Testis (tissue), 3 donors: ENCODE data around the gene CENPU. TPM values are rescaled to one million over a fixed set of nuclear protein-coding genes. Genes with fewer than 3 reads are reported as not detected.

Source experiments
- DNase-seq: peaks from one replicate; pipeline ENCODE4 v3.0.0-alpha.2; 2019
- H3K27ac ChIP-seq, 2 donors: fragments of 200-600 bp; sonication (generic); one replicate each; pipeline ENCODE4 v1.5.1; 2019
- H3K27me3 ChIP-seq: fragments of 200-600 bp; sonication (generic); one replicate; pipeline ENCODE4 v1.5.1; 2019
- H3K36me3 ChIP-seq: fragments of 200-600 bp; sonication (generic); one replicate; pipeline ENCODE4 v1.5.1; 2017; ENCODE audit warnings: low read depth; ENCODE audit errors: missing control alignments
- H3K4me1 ChIP-seq: fragments of 200-600 bp; sonication (generic); one replicate; pipeline ENCODE4 v1.5.1; 2019
- H3K4me3 ChIP-seq, 2 donors: fragments of 200-600 bp; sonication (generic); one replicate each; pipeline ENCODE4 v1.5.1; 2017 to 2019
- H3K9me3 ChIP-seq: fragments of 200-600 bp; sonication (generic); one replicate; pipeline ENCODE4 v1.5.1; 2017
- POLR2A ChIP-seq: fragments of 450-650 bp; IDR thresholded peaks from one replicate; pipeline ENCODE4 v1.6.1; 2017; ENCODE audit warnings: antibody characterized with exemption, mild to moderate bottlenecking, moderate library complexity
- WGBS, 2 donors: methylation state at CpG; one replicate each; pipeline ENCODE4 v1.1.5; 2018; 5-methylcytosine and 5-hydroxymethylcytosine counted together
- intact Hi-C: fragments of 100-400 bp; cut with DNase I; formaldehyde crosslinking; loops from one replicate; pipeline ENCODE4 v1.15.1; 2023; ENCODE audit warnings: low total_unique reads
- polyA plus RNA-seq: library from polyadenylated mRNA; stranded (reverse); fragments of 350-450 nt; fragmentation: Illumina TruSeq; extraction: RNeasy Lipid Tissue Mini Kit (QIAGEN cat#74804); gene quantifications from one replicate; pipeline ENCODE4 v1.2.3, GENCODE V29; 2014; ENCODE audit warnings: low read depth, low replicate concordance; ENCODE audit not compliant: insufficient read depth
- total RNA-seq, 2 donors: library from RNA; depleted of rRNA; stranded (reverse); fragments of >200 nt; gene quantifications; one replicate each; pipeline ENCODE4 v1.2.3, GENCODE V29; 2016
- TF ChIP-seq, protein P1 (sequence below), 3 experiments: fragments of 450-650 bp in 2 of 3; fragments of 200-600 bp in 1 of 3; sonication (generic) in 1 of 3; IDR thresholded peaks; one replicate each; pipeline ENCODE4 v1.5.1; 2016 to 2019; ENCODE audit warnings: antibody characterized with exemption in 3 of 3, mild to moderate bottlenecking in 2 of 3, moderate library complexity in 1 of 3

Gene CENPU
- total and polyA plus RNA-seq, 3 donors from 2014 or later, result 57.2 to 132 (median 117) TPM

DNA sequence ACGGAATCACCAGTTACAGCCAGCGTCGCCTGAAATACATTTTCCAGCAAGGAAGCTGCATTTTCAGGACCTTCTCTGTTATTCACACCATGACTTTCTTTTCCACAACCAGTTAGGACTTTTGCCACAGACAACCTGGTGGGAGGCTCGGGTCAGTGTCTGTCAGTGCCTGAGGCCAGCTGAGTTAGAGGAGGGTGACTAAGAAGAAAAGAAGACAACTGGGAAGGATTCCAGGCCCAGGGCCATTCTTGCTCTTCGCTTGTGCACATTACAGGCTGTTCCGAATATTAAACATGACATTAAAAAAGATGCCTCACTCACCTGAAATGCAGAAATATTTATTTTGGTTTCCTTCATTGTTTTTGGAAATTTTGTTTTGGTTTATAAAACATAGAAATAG, 21.4 kb upstream of the CENPU start:
- 76 to 77% methylated on average over 6 of the region's 6 CpGs for WGBS, 2 donors
- TF ChIP-seq, protein P1, sequence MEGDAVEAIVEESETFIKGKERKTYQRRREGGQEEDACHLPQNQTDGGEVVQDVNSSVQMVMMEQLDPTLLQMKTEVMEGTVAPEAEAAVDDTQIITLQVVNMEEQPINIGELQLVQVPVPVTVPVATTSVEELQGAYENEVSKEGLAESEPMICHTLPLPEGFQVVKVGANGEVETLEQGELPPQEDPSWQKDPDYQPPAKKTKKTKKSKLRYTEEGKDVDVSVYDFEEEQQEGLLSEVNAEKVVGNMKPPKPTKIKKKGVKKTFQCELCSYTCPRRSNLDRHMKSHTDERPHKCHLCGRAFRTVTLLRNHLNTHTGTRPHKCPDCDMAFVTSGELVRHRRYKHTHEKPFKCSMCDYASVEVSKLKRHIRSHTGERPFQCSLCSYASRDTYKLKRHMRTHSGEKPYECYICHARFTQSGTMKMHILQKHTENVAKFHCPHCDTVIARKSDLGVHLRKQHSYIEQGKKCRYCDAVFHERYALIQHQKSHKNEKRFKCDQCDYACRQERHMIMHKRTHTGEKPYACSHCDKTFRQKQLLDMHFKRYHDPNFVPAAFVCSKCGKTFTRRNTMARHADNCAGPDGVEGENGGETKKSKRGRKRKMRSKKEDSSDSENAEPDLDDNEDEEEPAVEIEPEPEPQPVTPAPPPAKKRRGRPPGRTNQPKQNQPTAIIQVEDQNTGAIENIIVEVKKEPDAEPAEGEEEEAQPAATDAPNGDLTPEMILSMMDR (IDR thresholded peaks at IDR 0.05), result no peak
- no peak for TF ChIP-seq POLR2A
- H3K4me3 ChIP-seq, result no peak overlapping the region
- DNase-seq, result no peak
- H3K4me1 ChIP-seq, result peaks cover 13% of the 10 kb centered on the region
- H3K27me3 ChIP-seq, result no peaks in the 10 kb centered on the region
- H3K27ac ChIP-seq, result no peak overlapping the region
- H3K9me3 ChIP-seq, result no peaks in the 10 kb centered on the region
- no peaks in the 10 kb centered on the region for H3K36me3 ChIP-seq
- intact Hi-C loops, result no loop called here

DNA sequence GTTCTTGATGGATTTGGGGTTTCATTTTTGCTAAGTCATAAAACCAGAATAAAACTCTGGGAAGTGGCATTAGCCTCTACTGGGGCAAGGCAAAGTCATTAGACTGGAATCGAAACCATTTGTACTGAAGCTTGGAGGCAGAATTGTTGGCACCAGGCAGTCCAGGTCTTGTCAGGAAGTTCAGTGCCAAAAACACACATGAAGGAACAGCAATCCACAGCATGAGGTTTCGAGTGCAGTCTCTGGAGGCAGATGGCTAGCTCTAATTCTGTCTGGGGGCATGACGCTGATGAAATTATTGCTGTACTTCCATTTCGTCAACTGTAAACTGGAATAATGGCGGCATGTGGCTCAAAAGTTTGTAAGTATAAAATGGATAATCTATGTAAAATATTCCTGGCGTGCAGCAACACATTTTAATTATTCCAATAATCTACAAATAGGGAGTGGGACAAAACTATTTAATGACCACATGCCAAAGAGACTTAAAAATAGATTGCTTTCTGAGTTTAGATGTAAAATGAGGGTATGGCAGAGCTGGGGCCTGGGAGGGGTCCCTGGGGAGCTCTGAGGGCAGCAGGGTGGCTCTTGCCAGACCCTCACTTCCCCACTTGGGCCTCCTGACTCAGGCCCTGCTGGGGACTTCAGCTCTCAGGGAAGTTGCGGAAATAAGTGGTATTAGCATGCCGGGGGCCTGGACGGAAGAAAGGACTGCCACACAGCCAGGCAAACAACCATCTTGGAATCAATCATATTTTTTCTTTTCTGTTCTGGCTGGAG, 18.8 kb upstream of the CENPU start:
- Histone ChIP-seq H3K4me1 (peaks cover 26% of the 10 kb centered on the region), H3K4me3 (no peak overlapping the region), H3K27me3 (no peaks in the 10 kb centered on the region), H3K27ac (no peak overlapping the region), H3K9me3 (no peaks in the 10 kb centered on the region), H3K36me3 (no peaks in the 10 kb centered on the region)
- WGBS, 2 donors, result 87 to 88% methylated on average over 9 of the region's 9 CpGs
- TF ChIP-seq, protein P1 (IDR thresholded peaks at IDR 0.05), result no peak
- TF ChIP-seq POLR2A, result no peak
- intact Hi-C loops, result no loop called here
- DNase-seq, result no peak

DNA sequence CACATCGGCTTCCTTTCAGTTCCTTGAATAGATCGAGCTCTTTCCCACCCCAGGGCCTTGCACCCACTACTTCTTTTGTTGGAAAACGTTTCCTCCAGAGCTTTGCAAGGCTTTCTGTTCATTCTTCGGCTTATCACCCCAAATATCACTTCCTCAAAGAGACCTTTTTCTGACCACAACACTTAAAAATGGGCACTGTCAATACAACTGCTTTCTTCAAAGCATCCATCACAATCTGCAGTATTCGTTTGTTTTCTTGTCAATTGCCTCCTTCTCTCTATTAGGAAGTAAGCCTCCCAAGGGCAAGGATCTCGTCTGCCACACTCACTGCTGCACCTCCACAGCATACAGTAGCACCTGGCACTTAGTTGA, 17.7 kb upstream of the CENPU start:
- H3K4me1 ChIP-seq, result peaks cover 34% of the 10 kb centered on the region
- intact Hi-C loops, result no loop called here
- no peak for DNase-seq
- no peaks in the 10 kb centered on the region for H3K27me3 ChIP-seq
- TF ChIP-seq, protein P1 (IDR thresholded peaks at IDR 0.05), result no peak
- no peak for TF ChIP-seq POLR2A
- no peaks in the 10 kb centered on the region for H3K36me3 ChIP-seq
- WGBS, 2 donors, result 82 to 91% methylated on average over 6 of the region's 6 CpGs
- no peaks in the 10 kb centered on the region for H3K9me3 ChIP-seq
- no peak overlapping the region for H3K4me3 ChIP-seq
- H3K27ac ChIP-seq, result no peak overlapping the region

DNA sequence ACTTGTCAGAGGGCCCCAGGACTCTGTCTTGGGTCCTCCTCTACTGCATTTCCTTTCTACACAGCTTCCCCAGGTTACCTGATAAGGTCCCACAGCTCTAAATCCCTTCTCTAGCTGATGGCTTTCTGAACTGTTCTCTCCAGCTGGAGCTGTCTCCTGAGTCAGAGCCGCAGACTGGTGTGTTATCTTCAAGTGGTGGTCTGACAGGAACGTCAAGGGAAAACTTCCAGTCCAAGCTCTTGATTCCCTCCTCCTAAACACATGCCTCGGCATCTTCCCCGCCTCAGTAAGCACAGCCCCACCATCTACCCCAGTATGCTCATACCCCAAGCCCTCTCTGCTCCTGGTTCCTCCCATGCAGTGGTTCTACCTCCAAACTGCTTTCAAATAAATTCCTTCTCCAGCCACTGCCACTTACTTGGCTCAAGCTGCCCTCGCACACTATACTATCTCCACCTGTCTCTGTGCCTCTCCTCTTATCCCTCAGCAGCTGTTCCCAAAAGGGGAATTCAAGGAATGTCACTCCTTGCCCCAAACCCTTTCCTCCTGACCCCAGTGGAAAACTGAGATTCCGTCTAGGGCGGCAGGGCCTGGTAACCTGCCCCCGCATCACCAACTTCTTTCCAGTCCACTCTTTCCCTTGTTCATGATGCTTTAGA, 17.2 kb upstream of the CENPU start:
- Histone ChIP-seq H3K4me1 (peaks cover 37% of the 10 kb centered on the region), H3K36me3 (no peaks in the 10 kb centered on the region), H3K27me3 (no peaks in the 10 kb centered on the region), H3K4me3 (no peak overlapping the region), H3K27ac (no peak overlapping the region), H3K9me3 (no peaks in the 10 kb centered on the region)
- DNase-seq, result no peak
- TF ChIP-seq, protein P1 (IDR thresholded peaks at IDR 0.05), result no peak
- TF ChIP-seq POLR2A, result no peak
- WGBS, 2 donors, result 67% methylated on average over 8 of the region's 8 CpGs
- intact Hi-C loops, result no loop called here
